Measurements from ENCODE around the gene IQSEC2. TPM values are rescaled to one million over a fixed set of nuclear protein-coding genes. Genes with fewer than 3 reads are reported as not detected.

The IQSEC2 gene
- total and polyA plus RNA-seq, 9 donors = 8.7 to 19.9 (median 15.6) TPM

DNA sequence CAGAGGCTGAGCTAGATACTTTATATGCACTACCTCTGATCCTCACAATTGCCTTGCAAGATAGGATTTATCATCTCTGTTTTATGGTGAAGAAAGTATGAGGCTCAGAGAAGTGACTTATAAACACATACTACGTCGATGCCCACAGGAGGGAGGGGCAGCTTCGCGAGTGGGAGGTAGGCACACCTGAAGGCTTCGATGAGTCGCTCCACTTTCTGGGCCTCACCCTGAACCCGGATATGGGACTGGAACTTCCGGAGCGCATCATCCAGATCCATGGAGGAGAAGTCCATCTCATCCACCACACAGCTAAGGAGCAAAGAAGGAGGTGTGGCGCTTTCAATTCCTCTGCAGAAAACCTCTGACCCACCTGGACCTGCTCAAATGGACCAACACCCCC, 33.5 kb downstream of the IQSEC2 start:
- Histone ChIP-seq H3K27ac (ENCODE audit: low read length) (no peak overlapping the region), H3K27me3 (ENCODE audit: control insufficient read depth, insufficient read depth, low read length) (peaks cover 49% of the 10 kb centered on the region), H3K4me3 (ENCODE audit: low read length) (no peak overlapping the region), H3K4me1 (ENCODE audit: control insufficient read depth, insufficient read depth, low read length) (no peaks in the 10 kb centered on the region), H3K9me3 (replicated peaks; ENCODE audit: control insufficient read depth, low read depth, low read length) (no peaks in the 10 kb centered on the region), H3K36me3 (ENCODE audit: control insufficient read depth, insufficient read depth, low read length) (peaks cover 4% of the 10 kb centered on the region)
- WGBS (ENCODE audit: insufficient coverage) = 96% methylated on average over 3 of the region's 10 CpGs
- no peak for DNase-seq

DNA sequence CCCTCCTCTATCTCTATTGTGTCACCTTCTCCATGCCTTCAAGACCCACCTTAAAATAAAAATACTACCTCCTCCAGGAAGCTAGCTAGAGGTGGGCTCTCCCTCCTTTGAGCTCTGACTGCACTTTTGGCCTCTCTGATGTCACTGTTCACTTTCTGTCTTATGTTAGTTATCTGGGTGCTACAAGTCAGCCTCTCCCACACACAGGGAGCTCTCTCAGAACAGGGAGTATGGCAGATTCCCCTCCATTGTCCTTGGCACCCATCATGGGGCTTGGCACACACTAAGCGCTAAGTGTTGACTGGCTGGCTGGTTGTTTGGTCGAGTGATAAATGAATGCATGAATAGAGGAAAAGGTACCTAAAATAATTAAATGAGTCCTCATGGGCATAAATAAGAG, 35.2 kb downstream of the IQSEC2 start:
- no peak for DNase-seq
- 70% methylated on average over 1 of the region's 2 CpGs for WGBS (ENCODE audit: insufficient coverage)
- Histone ChIP-seq H3K27me3 (ENCODE audit: control insufficient read depth, insufficient read depth, low read length) (peaks cover 50% of the 10 kb centered on the region), H3K4me3 (ENCODE audit: low read length) (no peak overlapping the region), H3K9me3 (replicated peaks; ENCODE audit: control insufficient read depth, low read depth, low read length) (no peaks in the 10 kb centered on the region), H3K36me3 (ENCODE audit: control insufficient read depth, insufficient read depth, low read length) (peaks cover 8% of the 10 kb centered on the region), H3K4me1 (ENCODE audit: control insufficient read depth, insufficient read depth, low read length) (no peaks in the 10 kb centered on the region), H3K27ac (ENCODE audit: low read length) (no peak overlapping the region)

- no peaks in the 10 kb centered on the region for H3K9me3 ChIP-seq (replicated peaks; ENCODE audit: control insufficient read depth, low read depth, low read length)
Observed at GRCh38 chrX:53244610-53245009, 36.8 kb downstream of the IQSEC2 start.

DNA sequence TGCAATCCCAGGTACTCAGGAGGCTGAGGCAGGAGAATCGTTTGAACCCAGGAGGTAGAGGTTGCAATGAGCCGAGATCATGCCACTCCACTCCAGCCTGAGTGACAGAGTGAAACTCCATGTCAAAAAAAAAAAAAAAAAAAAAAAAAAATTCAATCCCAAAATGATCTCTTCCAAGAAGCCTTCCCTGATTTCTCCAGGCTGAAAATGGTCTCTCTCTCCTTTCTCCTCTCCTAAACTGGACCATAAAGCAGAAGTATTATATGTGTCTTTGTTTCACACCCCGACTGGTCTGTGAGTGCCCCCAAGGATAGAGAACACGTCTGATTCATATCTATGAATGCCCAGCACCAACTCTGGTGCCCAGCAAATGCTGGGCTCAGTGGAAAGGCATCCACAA, 39.1 kb downstream of the IQSEC2 start:
- 82% methylated on average over 2 of the region's 4 CpGs for WGBS (ENCODE audit: insufficient coverage)
- Histone ChIP-seq H3K9me3 (replicated peaks; ENCODE audit: control insufficient read depth, low read depth, low read length) (no peaks in the 10 kb centered on the region), H3K36me3 (ENCODE audit: control insufficient read depth, insufficient read depth, low read length) (peaks cover 5% of the 10 kb centered on the region), H3K4me3 (ENCODE audit: low read length) (no peak overlapping the region), H3K27me3 (ENCODE audit: control insufficient read depth, insufficient read depth, low read length) (peaks cover 45% of the 10 kb centered on the region), H3K27ac (ENCODE audit: low read length) (no peak overlapping the region), H3K4me1 (ENCODE audit: control insufficient read depth, insufficient read depth, low read length) (no peaks in the 10 kb centered on the region)
- DNase-seq = no peak

More at GRCh38 chrX:53244610-53245009, 36.8 kb downstream of the IQSEC2 start:
- peaks cover 48% of the 10 kb centered on the region for H3K27me3 ChIP-seq (ENCODE audit: control insufficient read depth, insufficient read depth, low read length)
- no peak overlapping the region for H3K4me3 ChIP-seq (ENCODE audit: low read length)
- no peaks in the 10 kb centered on the region for H3K4me1 ChIP-seq (ENCODE audit: control insufficient read depth, insufficient read depth, low read length)
- no CpG with 5 or more reads among the region's 1 CpG for WGBS (ENCODE audit: insufficient coverage)
- DNase-seq = no peak
- H3K36me3 ChIP-seq (ENCODE audit: control insufficient read depth, insufficient read depth, low read length) = peaks cover 5% of the 10 kb centered on the region
- no peak overlapping the region for H3K27ac ChIP-seq (ENCODE audit: low read length)

- Histone ChIP-seq H3K4me1 (ENCODE audit: control insufficient read depth, insufficient read depth, low read length) (no peaks in the 10 kb centered on the region), H3K36me3 (ENCODE audit: control insufficient read depth, insufficient read depth, low read length) (peaks cover 5% of the 10 kb centered on the region), H3K9me3 (replicated peaks; ENCODE audit: control insufficient read depth, low read depth, low read length) (no peaks in the 10 kb centered on the region), H3K4me3 (ENCODE audit: low read length) (no peak overlapping the region), H3K27me3 (ENCODE audit: control insufficient read depth, insufficient read depth, low read length) (peaks cover 49% of the 10 kb centered on the region), H3K27ac (ENCODE audit: low read length) (no peak overlapping the region)
- no peak for DNase-seq
- WGBS (ENCODE audit: insufficient coverage) = 69% methylated on average over 5 of the region's 7 CpGs
Observed at GRCh38 chrX:53241558-53241957, 39.8 kb downstream of the IQSEC2 start.

GRCh38 chrX:53239474-53239873, 41.9 kb downstream of the IQSEC2 start:
- Histone ChIP-seq H3K27me3 (ENCODE audit: control insufficient read depth, insufficient read depth, low read length) (peaks cover 51% of the 10 kb centered on the region), H3K4me1 (ENCODE audit: control insufficient read depth, insufficient read depth, low read length) (no peaks in the 10 kb centered on the region), H3K27ac (ENCODE audit: low read length) (no peak overlapping the region), H3K9me3 (replicated peaks; ENCODE audit: control insufficient read depth, low read depth, low read length) (no peaks in the 10 kb centered on the region), H3K36me3 (ENCODE audit: control insufficient read depth, insufficient read depth, low read length) (peaks cover 5% of the 10 kb centered on the region), H3K4me3 (ENCODE audit: low read length) (no peak overlapping the region)
- no peak for DNase-seq
- WGBS (ENCODE audit: insufficient coverage) = 70% methylated on average over 2 of the region's 6 CpGs

DNA sequence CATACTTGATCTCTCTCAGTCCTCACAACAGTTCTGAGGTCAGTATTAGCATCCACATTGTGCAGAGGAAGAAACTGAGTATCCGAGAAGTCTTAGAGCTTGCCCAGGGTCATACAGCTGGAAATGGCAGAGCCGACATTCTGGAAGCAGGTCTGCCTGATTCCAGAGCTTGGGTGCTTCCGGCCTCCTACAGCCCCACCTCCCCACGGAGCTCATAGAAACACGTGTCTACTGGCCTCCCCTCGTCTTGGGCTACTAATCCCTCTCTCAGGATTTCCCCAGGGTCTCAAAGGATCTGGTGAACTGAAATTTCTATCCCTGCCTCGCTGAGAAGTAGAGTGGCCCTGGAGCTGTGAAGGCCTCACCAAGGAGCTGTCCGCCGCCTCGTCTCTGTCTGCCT, 44.3 kb downstream of the IQSEC2 start:
- peaks cover 61% of the 10 kb centered on the region for H3K27me3 ChIP-seq (ENCODE audit: control insufficient read depth, insufficient read depth, low read length)
- WGBS (ENCODE audit: insufficient coverage) = 52% methylated on average over 5 of the region's 10 CpGs
- H3K36me3 ChIP-seq (ENCODE audit: control insufficient read depth, insufficient read depth, low read length) = peaks cover 5% of the 10 kb centered on the region
- H3K4me1 ChIP-seq (ENCODE audit: control insufficient read depth, insufficient read depth, low read length) = no peaks in the 10 kb centered on the region
- no peak overlapping the region for H3K4me3 ChIP-seq (ENCODE audit: low read length)
- no peak for DNase-seq
- no peaks in the 10 kb centered on the region for H3K9me3 ChIP-seq (replicated peaks; ENCODE audit: control insufficient read depth, low read depth, low read length)
- no peak overlapping the region for H3K27ac ChIP-seq (ENCODE audit: low read length)

GRCh38 chrX:53236025-53236679, 45.2 kb downstream of the IQSEC2 start:
- 76% methylated on average over 18 of the region's 20 CpGs for WGBS (ENCODE audit: insufficient coverage)
- H3K27ac ChIP-seq (ENCODE audit: low read length) = no peak overlapping the region
- DNase-seq = no peak
- H3K27me3 ChIP-seq (ENCODE audit: control insufficient read depth, insufficient read depth, low read length) = peaks cover 64% of the 10 kb centered on the region
- no peaks in the 10 kb centered on the region for H3K9me3 ChIP-seq (replicated peaks; ENCODE audit: control insufficient read depth, low read depth, low read length)
- H3K36me3 ChIP-seq (ENCODE audit: control insufficient read depth, insufficient read depth, low read length) = peaks cover under 1% of the 10 kb centered on the region
- H3K4me1 ChIP-seq (ENCODE audit: control insufficient read depth, insufficient read depth, low read length) = no peaks in the 10 kb centered on the region
- H3K4me3 ChIP-seq (ENCODE audit: low read length) = no peak overlapping the region

DNA sequence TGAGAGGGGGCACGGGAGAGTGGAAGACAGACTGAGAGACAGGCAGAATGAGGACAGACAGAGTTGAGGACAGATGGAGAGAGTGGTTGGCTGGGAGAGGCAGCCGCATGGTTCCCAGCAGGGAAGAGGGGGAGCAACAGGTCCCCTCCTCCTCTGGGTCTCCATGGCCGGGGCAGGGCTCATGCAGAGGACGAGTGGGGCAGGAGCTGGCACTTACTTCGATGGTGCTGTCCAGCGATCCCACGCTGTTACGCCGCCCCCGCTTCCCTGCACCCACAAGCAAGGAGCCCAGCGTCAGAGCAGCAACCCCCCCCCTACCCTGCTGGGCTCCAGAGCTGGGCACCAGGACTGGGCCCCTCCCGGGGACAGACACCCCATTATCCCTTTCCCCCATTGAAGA, 45.8 kb downstream of the IQSEC2 start:
- Histone ChIP-seq H3K27me3 (ENCODE audit: control insufficient read depth, insufficient read depth, low read length) (peaks cover 65% of the 10 kb centered on the region), H3K4me1 (ENCODE audit: control insufficient read depth, insufficient read depth, low read length) (no peaks in the 10 kb centered on the region), H3K36me3 (ENCODE audit: control insufficient read depth, insufficient read depth, low read length) (no peaks in the 10 kb centered on the region), H3K4me3 (ENCODE audit: low read length) (no peak overlapping the region), H3K9me3 (replicated peaks; ENCODE audit: control insufficient read depth, low read depth, low read length) (no peaks in the 10 kb centered on the region), H3K27ac (ENCODE audit: low read length) (no peak overlapping the region)
- DNase-seq = no peak
- WGBS (ENCODE audit: insufficient coverage) = 52% methylated on average over 3 of the region's 12 CpGs

GRCh38 chrX:53234484-53234883, 46.9 kb downstream of the IQSEC2 start:
- DNase-seq = no peak
- Histone ChIP-seq H3K4me3 (ENCODE audit: low read length) (no peak overlapping the region), H3K36me3 (ENCODE audit: control insufficient read depth, insufficient read depth, low read length) (no peaks in the 10 kb centered on the region), H3K9me3 (replicated peaks; ENCODE audit: control insufficient read depth, low read depth, low read length) (no peaks in the 10 kb centered on the region), H3K4me1 (ENCODE audit: control insufficient read depth, insufficient read depth, low read length) (no peaks in the 10 kb centered on the region), H3K27ac (ENCODE audit: low read length) (no peak overlapping the region), H3K27me3 (ENCODE audit: control insufficient read depth, insufficient read depth, low read length) (peaks cover 65% of the 10 kb centered on the region)
- WGBS (ENCODE audit: insufficient coverage) = 82% methylated on average over 6 of the region's 9 CpGs

- Histone ChIP-seq H3K9me3 (replicated peaks; ENCODE audit: control insufficient read depth, low read depth, low read length) (no peaks in the 10 kb centered on the region), H3K27ac (ENCODE audit: low read length) (no peak overlapping the region), H3K4me1 (ENCODE audit: control insufficient read depth, insufficient read depth, low read length) (no peaks in the 10 kb centered on the region), H3K36me3 (ENCODE audit: control insufficient read depth, insufficient read depth, low read length) (no peaks in the 10 kb centered on the region), H3K27me3 (ENCODE audit: control insufficient read depth, insufficient read depth, low read length) (peaks cover 64% of the 10 kb centered on the region), H3K4me3 (ENCODE audit: low read length) (no peak overlapping the region)
- no peak for DNase-seq
- 61% methylated on average over 5 of the region's 9 CpGs for WGBS (ENCODE audit: insufficient coverage)
Observed at GRCh38 chrX:53233536-53233935, 47.8 kb downstream of the IQSEC2 start.

Data from muscle of leg (tissue), 11 donors.